Mononuclear cell (primary cell): ENCODE results near the gene SEMA4F. TPM values are rescaled to one million over a fixed set of nuclear protein-coding genes. Genes with fewer than 3 reads are reported as not detected.
A peak's percentile ranks its signal among the peaks of the same experiment; 100 is the strongest.

Experiments
- H3K27me3 ChIP-seq: 2 replicates; pipeline ENCODE4 v1.6.0; 2011; ENCODE audit warnings: low read length, control low read depth; ENCODE audit not compliant: insufficient read depth
- H3K4me1 ChIP-seq: 2 replicates; pipeline ENCODE4 v1.5.1; 2011; ENCODE audit warnings: mild to moderate bottlenecking, low read length, control low read depth; ENCODE audit not compliant: insufficient read depth
- H3K4me3 ChIP-seq: 2 replicates; pipeline ENCODE4 v1.5.1; 2011; ENCODE audit warnings: mild to moderate bottlenecking, low read length, moderate library complexity
- H3K9me3 ChIP-seq: 2 replicates; pipeline ENCODE4 v1.5.1; 2011; ENCODE audit warnings: low read depth, mild to moderate bottlenecking, control low read depth, low read length
- total RNA-seq: library from RNA; depleted of rRNA; stranded (reverse); fragments of >200 nt; gene quantifications from one replicate; pipeline ENCODE4 v1.2.3, GENCODE V29; 2012

Gene SEMA4F
- total RNA-seq, 1 donor, result 2.0 TPM

DNA sequence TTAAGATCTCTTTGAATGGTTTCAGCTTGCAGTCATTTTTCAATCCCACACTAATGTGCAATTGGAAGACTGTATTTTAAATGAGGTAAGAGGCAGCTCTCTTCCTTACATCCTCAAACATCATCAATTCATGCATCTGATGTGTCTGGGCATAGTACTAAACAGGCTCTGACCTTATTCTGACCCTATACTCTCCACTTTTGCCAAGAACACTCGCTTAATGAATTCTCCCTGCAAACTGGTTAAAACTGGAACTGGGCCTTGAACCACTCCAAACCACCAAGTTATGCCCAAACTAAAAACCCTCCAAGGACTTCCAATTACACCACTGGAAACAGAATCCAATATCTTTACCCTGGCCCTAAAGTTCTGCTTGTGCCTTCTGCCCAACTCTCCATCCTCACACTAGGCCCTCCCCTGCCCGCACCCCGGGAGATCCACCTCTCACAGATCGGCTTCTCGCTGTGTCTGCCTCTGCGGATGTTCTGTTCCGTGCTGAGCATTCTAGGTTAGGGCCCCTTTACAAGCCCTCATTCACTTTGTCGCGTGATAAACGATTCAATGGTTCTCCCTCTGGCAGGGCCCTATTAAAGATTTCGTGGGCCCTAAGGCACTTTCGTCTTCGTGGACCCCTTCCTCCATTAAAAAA is 7.1 kb upstream of the SEMA4F start:
- H3K4me1 ChIP-seq, result peaks cover 7% of the 10 kb centered on the region
- H3K9me3 ChIP-seq, result no peaks in the 10 kb centered on the region
- no peak overlapping the region for H3K4me3 ChIP-seq
- H3K27me3 ChIP-seq, result peaks cover 20% of the 10 kb centered on the region

DNA sequence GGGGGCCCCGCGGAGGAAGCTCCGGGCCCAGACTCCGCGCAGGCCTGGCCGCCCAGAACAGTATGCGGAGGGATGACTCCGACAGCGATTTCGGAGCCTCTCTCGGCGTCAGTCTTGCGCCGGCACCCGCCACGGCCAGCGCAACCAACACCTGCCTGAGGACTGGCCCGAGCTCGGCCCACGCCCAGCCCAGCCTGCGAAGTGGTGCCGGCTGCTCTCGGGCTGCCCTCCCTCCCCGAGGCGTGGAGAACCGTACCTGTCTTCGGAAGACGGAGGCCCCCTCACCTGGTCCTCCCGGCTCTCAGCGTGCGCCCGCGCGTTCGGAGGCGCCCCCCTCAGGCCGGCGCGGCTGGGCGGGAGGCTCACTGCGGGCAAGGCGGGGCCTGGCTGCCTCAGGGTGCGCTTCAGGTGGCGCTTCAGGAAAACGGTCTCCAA is 6.0 kb upstream of the SEMA4F start, which contains the start of gene M1AP:
TSS of gene M1AP (minus strand) at position 322 of the 435 bp plus-strand sequence. CDS start 8,055 bp downstream, outside the sequence.
- H3K9me3 ChIP-seq, result no peaks in the 10 kb centered on the region
- no peak within 1 kb of the TSS for H3K4me3 ChIP-seq
- H3K4me1 ChIP-seq, result peaks cover 7% of the 10 kb centered on the region
- H3K27me3 ChIP-seq, result peaks cover 20% of the 10 kb centered on the region

DNA sequence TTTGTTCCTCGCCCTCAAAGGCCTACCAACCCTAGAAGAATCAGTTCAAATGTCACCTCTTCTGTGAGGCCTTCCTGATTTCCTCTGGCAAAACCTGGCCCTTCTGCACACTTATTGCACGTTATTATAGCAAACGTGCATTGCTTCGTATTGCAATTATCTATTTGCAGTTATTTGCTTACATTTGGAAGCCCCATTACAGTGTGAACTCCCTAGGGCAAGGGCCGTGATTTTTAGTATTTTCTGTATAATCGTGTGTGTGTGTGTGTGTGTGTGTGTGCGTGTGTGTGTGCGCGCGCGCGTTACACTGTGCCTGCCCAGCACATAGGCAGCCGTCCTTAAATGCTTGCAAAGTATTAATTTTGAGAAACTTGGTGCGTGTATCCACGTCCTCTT is 460 bp upstream of the SEMA4F start:
- peak overlapping the region; percentile 70 for H3K4me3 ChIP-seq
- peaks cover 10% of the 10 kb centered on the region for H3K27me3 ChIP-seq
- H3K4me1 ChIP-seq, result peaks cover 15% of the 10 kb centered on the region
- H3K9me3 ChIP-seq, result no peaks in the 10 kb centered on the region

DNA sequence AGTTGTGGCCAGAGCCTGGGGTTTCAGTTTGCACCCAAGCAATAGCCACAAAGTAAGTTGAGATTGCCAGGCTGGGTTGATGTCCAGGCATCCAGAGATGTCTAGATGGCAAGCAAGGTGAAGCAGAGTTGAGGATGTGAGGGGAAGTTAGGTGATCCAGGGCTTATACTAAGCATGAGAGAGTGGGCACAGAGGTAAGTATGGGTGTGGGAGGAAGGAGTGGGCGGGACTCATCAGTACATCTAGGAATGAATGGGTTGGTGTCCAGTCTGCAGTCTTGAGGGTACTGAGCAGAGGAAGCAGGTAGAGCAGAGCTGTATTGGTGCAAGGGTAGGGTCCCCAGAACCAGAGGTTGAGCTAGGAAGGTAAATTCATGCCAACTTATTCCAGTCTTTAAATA is 1.5 kb downstream of the SEMA4F start:
- no peak overlapping the region for H3K4me3 ChIP-seq

DNA sequence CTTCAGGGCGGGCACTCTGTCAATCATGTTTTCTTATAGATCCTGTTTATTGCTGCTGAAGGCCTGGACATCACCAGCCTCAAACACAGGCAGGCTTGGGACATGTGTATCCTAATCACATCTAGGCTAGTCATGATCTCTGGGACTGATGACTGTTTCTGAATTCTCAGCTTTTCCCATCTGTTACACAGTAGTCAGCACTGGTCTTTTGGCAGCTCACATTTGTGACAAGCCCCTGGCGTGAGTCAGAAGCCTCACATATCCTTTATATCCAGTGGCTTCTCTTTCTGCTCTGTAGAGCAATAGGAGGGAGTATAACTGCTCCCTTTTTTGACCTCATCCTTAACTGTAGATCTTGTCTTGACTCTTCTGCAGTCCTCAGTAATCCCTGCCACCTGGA is 4.5 kb downstream of the SEMA4F start:
- Histone ChIP-seq H3K9me3 (no peaks in the 10 kb centered on the region), H3K4me1 (peaks cover 12% of the 10 kb centered on the region), H3K27me3 (no peaks in the 10 kb centered on the region), H3K4me3 (no peak overlapping the region)

More for the DNA sequence above, 1.5 kb downstream of the SEMA4F start:
- Histone ChIP-seq H3K4me1 (peaks cover 15% of the 10 kb centered on the region), H3K27me3 (no peaks in the 10 kb centered on the region), H3K9me3 (no peaks in the 10 kb centered on the region)

DNA sequence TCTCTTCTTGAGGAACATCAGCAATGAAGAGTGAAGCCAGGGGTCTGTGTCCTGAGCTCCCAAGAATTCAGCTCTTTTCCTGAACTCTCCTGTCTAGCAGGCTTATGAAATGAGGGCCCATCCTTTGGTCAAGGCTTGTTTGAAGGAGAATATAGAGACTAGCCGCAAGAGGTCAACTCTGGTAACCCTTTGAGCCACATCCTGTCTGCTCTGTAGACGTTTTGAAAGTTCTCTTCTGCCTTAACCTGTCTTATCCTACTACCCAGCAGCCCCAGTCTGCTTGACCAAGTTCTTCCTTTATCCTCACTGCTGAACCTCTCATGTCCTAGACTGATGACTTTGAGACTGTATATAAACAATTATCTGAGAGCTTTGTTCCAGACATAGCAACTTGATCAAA is 5.4 kb downstream of the SEMA4F start:
- Histone ChIP-seq H3K9me3 (no peaks in the 10 kb centered on the region), H3K4me1 (peaks cover 5% of the 10 kb centered on the region), H3K27me3 (no peaks in the 10 kb centered on the region), H3K4me3 (no peak overlapping the region)

DNA sequence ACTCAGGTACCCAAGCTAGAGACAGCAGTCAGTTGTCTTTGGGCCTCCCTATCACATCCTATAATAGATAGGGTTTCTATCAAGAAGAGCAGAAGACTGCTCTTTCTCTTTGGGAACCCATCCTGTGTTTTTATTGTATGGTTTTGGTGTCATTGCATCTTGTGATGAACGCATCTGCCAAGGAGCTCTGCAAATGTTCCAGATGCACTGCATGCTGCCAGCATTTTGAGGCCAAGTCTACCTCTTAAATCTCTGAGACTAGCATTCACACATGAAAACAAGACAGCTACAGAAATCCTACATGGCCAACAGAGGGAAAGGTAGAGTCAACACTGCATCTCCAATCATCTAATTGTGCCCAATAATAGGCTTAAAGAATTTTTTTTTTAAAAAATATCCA is 14.0 kb downstream of the SEMA4F start:
- Histone ChIP-seq H3K4me1 (no peaks in the 10 kb centered on the region), H3K9me3 (no peaks in the 10 kb centered on the region), H3K27me3 (no peaks in the 10 kb centered on the region), H3K4me3 (no peak overlapping the region)

DNA sequence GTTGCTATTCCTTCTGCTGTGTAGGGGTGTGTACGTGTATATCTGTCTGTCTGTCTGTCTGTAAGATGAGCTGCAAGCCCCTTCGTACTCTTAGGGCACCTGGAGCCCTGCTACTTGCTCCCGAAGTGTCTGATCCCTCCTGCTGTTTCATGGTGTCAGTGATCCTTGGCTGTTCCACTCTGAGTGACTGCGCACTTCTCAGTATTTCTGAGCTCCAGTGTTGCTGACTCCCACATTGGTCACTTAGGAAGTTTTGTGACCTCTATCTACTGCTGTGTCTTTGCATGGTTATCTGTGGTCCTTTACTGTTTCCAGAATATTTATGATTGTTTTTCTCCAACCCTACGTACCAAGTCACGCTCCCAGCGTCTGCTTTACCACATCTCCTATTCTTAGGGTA is 16.2 kb downstream of the SEMA4F start:
- Histone ChIP-seq H3K27me3 (no peaks in the 10 kb centered on the region), H3K9me3 (no peaks in the 10 kb centered on the region), H3K4me3 (no peak overlapping the region), H3K4me1 (no peaks in the 10 kb centered on the region)

DNA sequence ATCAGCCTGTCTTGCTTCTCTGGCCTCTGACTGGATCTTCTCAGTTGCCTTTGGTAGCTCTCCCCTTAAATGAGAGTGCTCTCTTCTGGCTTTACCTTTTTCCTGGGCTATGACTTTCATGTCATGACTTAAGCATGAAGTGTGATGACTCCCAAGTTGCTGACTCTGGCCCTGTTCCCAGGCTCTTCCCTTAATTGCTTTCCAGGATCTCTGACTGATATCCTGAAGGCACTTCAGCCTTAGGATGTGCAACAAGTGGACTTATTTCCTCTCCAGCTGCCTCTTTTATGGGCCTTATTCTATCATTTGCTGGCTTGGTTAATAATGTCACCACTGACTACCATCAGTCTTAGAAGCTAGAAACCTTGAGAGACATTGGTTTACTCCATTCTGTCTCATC is 17.4 kb downstream of the SEMA4F start:
- H3K27me3 ChIP-seq, result no peaks in the 10 kb centered on the region
- H3K4me3 ChIP-seq, result no peak overlapping the region
- H3K9me3 ChIP-seq, result no peaks in the 10 kb centered on the region
- H3K4me1 ChIP-seq, result no peaks in the 10 kb centered on the region

DNA sequence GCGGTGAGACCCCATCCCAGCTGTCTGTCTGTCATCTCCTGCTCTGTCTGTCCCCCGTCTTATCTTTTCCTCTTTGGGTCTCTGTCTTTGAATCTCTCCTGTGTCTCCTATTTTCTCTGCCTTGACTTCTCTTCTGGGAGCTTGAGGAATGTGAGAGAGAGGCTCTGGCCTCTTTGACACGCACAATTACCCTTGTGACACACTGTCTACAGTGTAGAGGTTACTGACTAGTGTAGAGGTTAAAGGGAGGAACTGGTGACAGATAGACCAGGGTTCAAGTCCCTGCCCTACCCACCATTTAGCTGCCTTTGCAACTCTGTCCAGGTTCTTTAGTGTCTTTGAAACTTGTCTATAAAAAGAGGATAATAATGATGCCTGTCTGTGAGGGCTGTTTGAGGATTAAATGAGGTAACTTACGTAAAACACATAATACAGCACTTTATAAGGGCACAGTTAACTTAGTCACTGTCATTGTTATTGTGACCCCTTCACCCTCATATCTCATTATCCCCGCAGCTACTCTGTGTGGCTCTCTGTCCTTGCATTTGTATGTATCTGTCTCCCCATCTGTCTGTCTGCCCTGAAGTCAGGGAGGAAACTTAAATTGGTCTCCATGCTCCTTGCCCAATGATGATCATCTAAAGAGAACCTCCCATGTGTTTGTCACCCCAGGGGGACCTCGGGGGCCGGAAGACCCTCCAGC is 19.9 kb downstream of the SEMA4F start:
- Histone ChIP-seq H3K4me3 (no peak overlapping the region), H3K4me1 (no peaks in the 10 kb centered on the region), H3K27me3 (no peaks in the 10 kb centered on the region), H3K9me3 (no peaks in the 10 kb centered on the region)

DNA sequence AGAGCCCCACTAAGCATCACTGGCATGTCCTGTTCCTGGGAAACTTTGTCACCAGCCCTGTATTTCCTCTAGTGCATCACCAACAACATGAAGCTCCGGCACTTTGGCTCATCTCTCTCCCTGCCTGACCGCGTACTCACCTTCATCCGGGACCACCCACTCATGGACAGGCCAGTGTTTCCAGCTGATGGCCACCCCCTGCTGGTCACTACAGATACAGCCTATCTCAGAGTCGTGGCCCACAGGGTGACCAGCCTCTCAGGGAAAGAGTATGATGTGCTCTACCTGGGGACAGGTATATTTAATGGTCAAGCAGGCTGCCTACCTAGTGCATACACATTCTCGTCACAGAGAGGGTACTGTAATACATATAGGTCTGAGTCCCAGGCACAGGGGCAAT is 21.0 kb downstream of the SEMA4F start:
- no peaks in the 10 kb centered on the region for H3K9me3 ChIP-seq
- no peaks in the 10 kb centered on the region for H3K4me1 ChIP-seq
- H3K27me3 ChIP-seq, result no peaks in the 10 kb centered on the region
- H3K4me3 ChIP-seq, result no peak overlapping the region

DNA sequence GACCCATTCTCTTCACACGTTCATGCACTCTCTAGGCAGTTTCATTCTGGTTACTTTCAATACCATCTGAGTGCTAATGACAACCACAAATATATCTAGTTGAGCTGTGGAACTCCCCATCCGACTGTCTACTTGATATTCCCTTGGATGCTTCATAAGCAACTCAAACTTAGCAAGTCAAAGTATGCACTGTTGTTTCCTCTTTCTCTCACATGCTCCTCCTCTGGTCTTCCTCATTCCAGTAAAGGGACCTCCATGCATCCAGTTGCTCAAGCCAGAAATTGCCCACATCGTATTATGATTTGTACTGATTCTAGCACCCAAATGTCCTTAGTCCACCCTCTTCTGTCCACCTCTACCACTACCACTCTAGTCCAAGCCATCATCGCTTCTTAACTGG is 22.3 kb downstream of the SEMA4F start:
- no peaks in the 10 kb centered on the region for H3K4me1 ChIP-seq
- no peak overlapping the region for H3K4me3 ChIP-seq
- H3K27me3 ChIP-seq, result no peaks in the 10 kb centered on the region
- no peaks in the 10 kb centered on the region for H3K9me3 ChIP-seq

DNA sequence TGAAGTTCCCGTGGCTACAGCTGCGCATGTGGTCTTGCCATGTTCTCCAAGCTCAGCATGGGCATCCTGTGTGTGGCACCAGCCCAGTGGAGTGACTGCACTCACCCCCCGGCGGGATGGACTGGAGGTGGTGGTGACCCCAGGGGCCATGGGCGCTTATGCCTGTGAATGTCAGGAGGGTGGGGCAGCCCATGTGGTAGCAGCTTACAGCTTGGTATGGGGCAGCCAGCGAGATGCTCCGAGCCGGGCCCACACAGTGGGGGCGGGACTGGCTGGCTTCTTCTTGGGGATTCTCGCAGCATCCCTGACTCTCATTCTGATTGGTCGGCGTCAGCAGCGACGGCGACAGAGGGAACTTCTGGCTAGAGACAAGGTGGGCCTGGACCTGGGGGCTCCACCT is 25.6 kb downstream of the SEMA4F start:
- no peaks in the 10 kb centered on the region for H3K4me1 ChIP-seq
- no peaks in the 10 kb centered on the region for H3K27me3 ChIP-seq
- no peak overlapping the region for H3K4me3 ChIP-seq
- no peaks in the 10 kb centered on the region for H3K9me3 ChIP-seq

DNA sequence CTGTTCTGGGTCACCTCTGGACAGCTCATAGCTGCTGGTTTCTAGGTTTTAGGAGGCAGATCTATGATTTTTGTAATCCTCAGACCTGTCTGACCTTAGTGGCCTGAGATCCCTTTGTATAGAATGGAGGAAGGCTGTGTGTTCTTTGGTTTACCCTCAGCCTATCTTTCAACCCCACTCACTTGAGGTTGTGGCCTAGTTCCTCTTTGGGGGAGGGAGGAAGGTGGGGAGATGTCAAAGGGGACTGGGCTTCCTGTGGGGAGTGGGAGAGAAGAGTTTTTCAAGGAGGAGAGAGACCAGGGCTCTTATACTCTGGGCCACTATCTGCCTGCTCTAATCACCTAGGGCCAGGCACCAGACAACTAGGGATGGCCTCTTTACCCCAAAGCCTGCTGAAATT is 28.5 kb downstream of the SEMA4F start:
- Histone ChIP-seq H3K4me1 (no peaks in the 10 kb centered on the region), H3K4me3 (no peak overlapping the region), H3K9me3 (no peaks in the 10 kb centered on the region), H3K27me3 (no peaks in the 10 kb centered on the region)

DNA sequence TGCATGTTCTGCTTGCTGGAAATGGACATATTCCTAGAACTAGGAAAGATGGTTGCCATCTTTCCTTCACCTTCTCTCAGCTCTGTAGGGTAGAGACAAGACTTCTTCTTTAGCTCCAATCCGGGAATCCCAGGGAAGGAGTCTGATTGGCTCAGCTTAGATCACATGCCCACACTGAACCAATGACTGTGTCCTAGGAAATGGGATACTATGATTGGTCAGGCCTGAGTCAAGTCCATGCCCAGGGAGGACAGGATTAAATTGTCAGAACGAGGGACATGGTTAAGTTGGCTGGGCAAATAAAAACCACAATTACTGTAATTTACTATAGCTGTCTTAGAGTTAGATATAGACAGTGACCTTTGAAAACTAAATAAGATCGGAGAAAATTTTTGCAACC is 31.4 kb downstream of the SEMA4F start:
- Histone ChIP-seq H3K27me3 (peaks cover 2% of the 10 kb centered on the region), H3K9me3 (no peaks in the 10 kb centered on the region), H3K4me1 (no peaks in the 10 kb centered on the region), H3K4me3 (no peak overlapping the region)

DNA sequence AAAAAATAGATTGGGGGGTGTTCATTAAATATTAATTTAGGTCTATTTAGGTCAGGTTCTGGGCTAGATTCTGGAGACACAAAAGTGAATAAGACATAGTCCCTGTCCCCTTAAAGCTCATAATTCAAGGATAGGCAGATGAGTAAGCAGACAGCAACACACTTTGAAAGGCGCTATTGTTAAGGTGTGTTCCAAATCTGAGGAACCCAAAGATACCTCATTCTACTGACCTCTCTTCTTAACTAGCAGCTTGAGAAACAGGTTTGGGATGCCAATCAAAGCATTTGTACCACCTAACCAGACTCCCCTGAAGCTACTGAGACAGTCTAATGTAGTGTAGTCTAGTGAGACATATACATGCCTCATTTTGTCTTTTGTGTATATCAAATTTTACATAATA is 34.8 kb downstream of the SEMA4F start:
- H3K4me3 ChIP-seq, result no peak overlapping the region
- H3K27me3 ChIP-seq, result peaks cover 2% of the 10 kb centered on the region
- no peaks in the 10 kb centered on the region for H3K9me3 ChIP-seq
- peaks cover 8% of the 10 kb centered on the region for H3K4me1 ChIP-seq
